Keratinocyte (primary cell): Measurements from ENCODE around the gene DYNLT1.

Experiments
- EZH2 ChIP-seq: IDR thresholded peaks from one replicate; pipeline ENCODE4 v1.6.1; 2012; ENCODE audit warnings: inconsistent platforms, mild to moderate bottlenecking, low read length, moderate library complexity
- TF ChIP-seq, protein P1 (sequence below), 3 experiments: IDR thresholded peaks in 1 of 3; conservative IDR thresholded peaks in 1 of 3; optimal IDR thresholded peaks in 1 of 3; 2 replicates in 2 of 3; 3 replicates in 1 of 3; pipeline versions ENCODE3 to v1.5.1; 2011; ENCODE audit warnings: low read length in 3 of 3, mild to moderate bottlenecking in 3 of 3, moderate library complexity in 2 of 3, control low read depth in 1 of 3, inconsistent platforms in 1 of 3; ENCODE audit not compliant: insufficient read depth in 2 of 3; ENCODE audit errors: extremely low read depth in 1 of 3

DNA sequence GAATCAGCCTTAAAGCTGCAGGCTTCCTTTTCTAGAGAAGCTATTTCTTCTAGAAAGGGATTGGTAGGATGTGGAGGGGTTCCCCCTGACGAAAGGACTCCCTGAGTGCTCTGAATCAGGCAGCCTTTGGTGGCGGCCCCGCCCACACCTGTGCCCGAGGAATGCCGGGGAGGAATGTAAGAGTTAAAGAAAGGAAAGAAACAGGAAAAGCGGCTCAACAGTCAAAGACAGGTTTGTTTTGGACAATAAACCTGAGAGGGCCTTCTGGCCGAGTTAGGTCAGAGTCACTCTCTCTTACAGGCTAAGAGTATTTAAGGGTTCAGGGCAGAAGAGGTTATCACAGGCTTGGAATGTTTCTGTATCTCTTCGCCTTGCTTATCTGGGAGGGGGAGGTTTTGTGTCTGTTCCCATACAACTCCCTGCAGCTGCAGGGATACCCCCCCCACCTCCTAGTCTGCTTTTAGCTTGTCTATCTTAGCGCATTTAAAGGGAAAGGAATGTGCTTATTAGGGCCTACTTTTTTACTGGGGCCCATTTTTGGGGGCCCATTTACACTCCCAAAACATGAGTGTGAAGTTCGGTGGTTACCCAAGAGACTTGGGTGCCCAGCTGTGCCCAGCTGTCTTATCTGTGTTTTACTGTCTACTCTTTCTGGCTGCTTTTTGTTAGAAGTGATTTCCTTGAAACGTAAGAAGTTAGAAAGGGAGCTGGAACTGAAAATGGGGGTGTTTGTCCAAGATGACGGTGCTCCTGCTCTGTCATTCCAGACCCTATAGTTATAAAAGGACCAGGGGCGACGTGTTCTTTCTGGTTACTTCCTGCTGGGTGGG, 32.8 kb downstream of the DYNLT1 start:
- TF ChIP-seq, protein P1, sequence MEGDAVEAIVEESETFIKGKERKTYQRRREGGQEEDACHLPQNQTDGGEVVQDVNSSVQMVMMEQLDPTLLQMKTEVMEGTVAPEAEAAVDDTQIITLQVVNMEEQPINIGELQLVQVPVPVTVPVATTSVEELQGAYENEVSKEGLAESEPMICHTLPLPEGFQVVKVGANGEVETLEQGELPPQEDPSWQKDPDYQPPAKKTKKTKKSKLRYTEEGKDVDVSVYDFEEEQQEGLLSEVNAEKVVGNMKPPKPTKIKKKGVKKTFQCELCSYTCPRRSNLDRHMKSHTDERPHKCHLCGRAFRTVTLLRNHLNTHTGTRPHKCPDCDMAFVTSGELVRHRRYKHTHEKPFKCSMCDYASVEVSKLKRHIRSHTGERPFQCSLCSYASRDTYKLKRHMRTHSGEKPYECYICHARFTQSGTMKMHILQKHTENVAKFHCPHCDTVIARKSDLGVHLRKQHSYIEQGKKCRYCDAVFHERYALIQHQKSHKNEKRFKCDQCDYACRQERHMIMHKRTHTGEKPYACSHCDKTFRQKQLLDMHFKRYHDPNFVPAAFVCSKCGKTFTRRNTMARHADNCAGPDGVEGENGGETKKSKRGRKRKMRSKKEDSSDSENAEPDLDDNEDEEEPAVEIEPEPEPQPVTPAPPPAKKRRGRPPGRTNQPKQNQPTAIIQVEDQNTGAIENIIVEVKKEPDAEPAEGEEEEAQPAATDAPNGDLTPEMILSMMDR (optimal IDR thresholded peaks at IDR 0.05 in 1 of 3, IDR thresholded peaks at IDR 0.05 in 1 of 3, conservative IDR thresholded peaks at IDR 0.05 in 1 of 3; ENCODE audit: extremely low read depth in 1 of 3, insufficient read depth in 2 of 3, low read length in 3 of 3): no peak
- TF ChIP-seq EZH2: no peak
